Fibroblast of upper back skin (primary cell): ENCODE results near the gene SMPD3.

Experiments used
- DNase-seq: peaks from one replicate; pipeline ENCODE4 v3.0.0-alpha.2; 2013

SMPD3 gene

GRCh38 chr16:68470461-68471150 is 22.3 kb upstream of the SMPD3 start:
- no peak for DNase-seq

- no peak for DNase-seq
Observed at GRCh38 chr16:68469796-68470460, 21.6 kb upstream of the SMPD3 start.

- DNase-seq = no peak
Observed at GRCh38 chr16:68468842-68469241, 20.5 kb upstream of the SMPD3 start.

GRCh38 chr16:68466174-68466573 is 17.9 kb upstream of the SMPD3 start:
- DNase-seq = no peak

GRCh38 chr16:68463904-68464303 is 15.6 kb upstream of the SMPD3 start:
- no peak for DNase-seq

- no peak for DNase-seq
Observed at GRCh38 chr16:68460067-68460466, 11.8 kb upstream of the SMPD3 start.

- DNase-seq = no peak
Observed at GRCh38 chr16:68459457-68459856, 11.1 kb upstream of the SMPD3 start.

GRCh38 chr16:68458551-68458950 is 10.2 kb upstream of the SMPD3 start:
- no peak for DNase-seq

GRCh38 chr16:68458101-68458500 is 9.8 kb upstream of the SMPD3 start:
- no peak for DNase-seq

- DNase-seq = no peak
Observed at GRCh38 chr16:68455631-68456030, 7.3 kb upstream of the SMPD3 start.

- DNase-seq = no peak
Observed at GRCh38 chr16:68454920-68455435, 6.7 kb upstream of the SMPD3 start.

GRCh38 chr16:68453816-68454215 is 5.5 kb upstream of the SMPD3 start:
- DNase-seq = no peak

- DNase-seq = peak; percentile 3
Observed at GRCh38 chr16:68452176-68452575, 3.9 kb upstream of the SMPD3 start.

- no peak for DNase-seq
Observed at GRCh38 chr16:68451676-68452075, 3.4 kb upstream of the SMPD3 start.

- no peak for DNase-seq
Observed at GRCh38 chr16:68450741-68451255, 2.5 kb upstream of the SMPD3 start.

- no peak for DNase-seq
Observed at GRCh38 chr16:68447653-68448359, 502 bp downstream of the SMPD3 start.

GRCh38 chr16:68446681-68447652 is 1.3 kb downstream of the SMPD3 start:
- no peak for DNase-seq

- no peak for DNase-seq
Observed at GRCh38 chr16:68445458-68445857, 2.9 kb downstream of the SMPD3 start.

GRCh38 chr16:68444056-68444657 is 4.2 kb downstream of the SMPD3 start:
- peak; percentile 38 for DNase-seq

- no peak for DNase-seq
Observed at GRCh38 chr16:68436581-68436980, 11.7 kb downstream of the SMPD3 start.

GRCh38 chr16:68434624-68435210 is 13.6 kb downstream of the SMPD3 start:
- DNase-seq = no peak

- DNase-seq = no peak
Observed at GRCh38 chr16:68433316-68433715, 15.0 kb downstream of the SMPD3 start.
